Left lung (tissue), 10 donors: Measurements from ENCODE around the gene UNC45B. TPM values are rescaled to one million over a fixed set of nuclear protein-coding genes. Genes with fewer than 3 reads are reported as not detected.

Experiments
- ATAC-seq: fragments of 200-7000 bp; cut with Tn5 transposase; one replicate; pipeline ENCODE4 v1.9.1; 2020; ENCODE audit warnings: moderate library complexity
- DNase-seq, 4 donors: peaks; one replicate each; pipeline ENCODE4 v3.0.0-alpha.2; 2013 to 2020
- H3K27ac ChIP-seq, 2 donors: fragments of 200-600 bp; sonication (generic) in 1 of 2; one replicate each; pipeline versions ENCODE4 v1.5.0 to v1.8.0; 2020 to 2021
- H3K27me3 ChIP-seq, 2 donors: fragments of 200-600 bp; sonication (generic) in 1 of 2; one replicate each; pipeline versions ENCODE4 v1.5.0 to v1.8.0; 2020 to 2021
- H3K36me3 ChIP-seq, 2 donors: fragments of 200-600 bp; sonication (generic) in 1 of 2; one replicate each; pipeline versions ENCODE4 v1.5.0 to v1.8.0; 2020 to 2021
- H3K4me1 ChIP-seq, 2 donors: fragments of 200-600 bp; one replicate each; pipeline ENCODE4 v1.8.0; 2021
- H3K4me3 ChIP-seq, 2 donors: fragments of 200-600 bp; sonication (generic) in 1 of 2; one replicate each; pipeline versions ENCODE4 v1.5.0 to v1.8.0; 2020 to 2021; ENCODE audit warnings: mild to moderate bottlenecking in 1 of 2
- H3K9me3 ChIP-seq, 2 donors: fragments of 200-600 bp; sonication (generic) in 1 of 2; one replicate each; pipeline versions ENCODE4 v1.5.0 to v1.8.0; 2020 to 2021
- intact Hi-C, 2 donors: fragments of 100-400 bp; cut with DNase I; formaldehyde crosslinking; loops; one replicate each; pipeline versions ENCODE4 v1.11.2 to v1.14.2; 2022
- polyA plus RNA-seq, 6 donors: library from polyadenylated mRNA; unstranded; fragments of 120-200 nt; gene quantifications; one replicate each; pipeline ENCODE4 v1.2.1, GENCODE V29; 2013; ENCODE audit not compliant: insufficient read length in 6 of 6
- total RNA-seq, 2 donors: library from RNA; stranded (reverse); fragmentation: NEBNext Ultra II Directional; extraction: Animal tissue kit (Norgen Biotek cat#: 25700); gene quantifications; one replicate each; pipeline ENCODE4 v1.2.1, GENCODE V29; 2021
- TF ChIP-seq, protein P1 (sequence below), 2 donors: fragments of 200-600 bp; sonication (generic) in 1 of 2; IDR thresholded peaks; one replicate each; pipeline versions ENCODE4 v1.5.0 to v1.8.0; 2021; ENCODE audit warnings: antibody characterized with exemption in 2 of 2
- donor health status: DM: no; HTN: yes; CAD: no.
- donor health status: DM: no; HTN: no; CAD: no.

Gene UNC45B
- total and polyA plus RNA-seq, 8 donors, result 0.20 to 0.65 (median 0.39) TPM

DNA sequence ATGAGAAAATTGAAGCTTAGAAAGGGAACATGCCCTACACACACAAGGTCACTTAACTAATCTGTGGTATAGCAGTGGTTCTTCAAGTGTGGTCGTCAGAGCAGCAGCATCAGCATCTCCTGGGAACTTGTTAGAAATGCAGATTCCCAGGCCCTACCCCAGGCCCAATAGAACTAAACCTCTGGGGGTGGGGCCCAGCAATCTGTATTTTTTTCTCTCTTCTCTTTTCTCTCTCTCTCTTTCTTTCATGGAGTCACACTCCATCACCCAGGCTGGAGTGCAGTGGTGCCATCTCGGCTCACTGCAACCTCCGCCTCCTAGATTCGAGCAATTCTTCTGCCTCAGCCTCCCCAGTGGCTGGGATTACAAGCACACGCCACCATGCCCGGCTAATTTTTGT is 9.4 kb upstream of the UNC45B start:
- H3K27me3 ChIP-seq, result no peaks in the 10 kb centered on the region
- TF ChIP-seq, protein P1, sequence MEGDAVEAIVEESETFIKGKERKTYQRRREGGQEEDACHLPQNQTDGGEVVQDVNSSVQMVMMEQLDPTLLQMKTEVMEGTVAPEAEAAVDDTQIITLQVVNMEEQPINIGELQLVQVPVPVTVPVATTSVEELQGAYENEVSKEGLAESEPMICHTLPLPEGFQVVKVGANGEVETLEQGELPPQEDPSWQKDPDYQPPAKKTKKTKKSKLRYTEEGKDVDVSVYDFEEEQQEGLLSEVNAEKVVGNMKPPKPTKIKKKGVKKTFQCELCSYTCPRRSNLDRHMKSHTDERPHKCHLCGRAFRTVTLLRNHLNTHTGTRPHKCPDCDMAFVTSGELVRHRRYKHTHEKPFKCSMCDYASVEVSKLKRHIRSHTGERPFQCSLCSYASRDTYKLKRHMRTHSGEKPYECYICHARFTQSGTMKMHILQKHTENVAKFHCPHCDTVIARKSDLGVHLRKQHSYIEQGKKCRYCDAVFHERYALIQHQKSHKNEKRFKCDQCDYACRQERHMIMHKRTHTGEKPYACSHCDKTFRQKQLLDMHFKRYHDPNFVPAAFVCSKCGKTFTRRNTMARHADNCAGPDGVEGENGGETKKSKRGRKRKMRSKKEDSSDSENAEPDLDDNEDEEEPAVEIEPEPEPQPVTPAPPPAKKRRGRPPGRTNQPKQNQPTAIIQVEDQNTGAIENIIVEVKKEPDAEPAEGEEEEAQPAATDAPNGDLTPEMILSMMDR (IDR thresholded peaks at IDR 0.05), result no peak
- peaks cover 0 to 63% of the 10 kb centered on the region in 2 donors for H3K36me3 ChIP-seq
- DNase-seq (no peak), ATAC-seq (no peak)
- no peaks in the 10 kb centered on the region for H3K9me3 ChIP-seq
- no peak overlapping the region for H3K27ac ChIP-seq
- intact Hi-C loops, result no loop called here
- H3K4me1 ChIP-seq, result peaks cover 4 to 27% of the 10 kb centered on the region in 2 donors
- H3K4me3 ChIP-seq, result no peak overlapping the region

DNA sequence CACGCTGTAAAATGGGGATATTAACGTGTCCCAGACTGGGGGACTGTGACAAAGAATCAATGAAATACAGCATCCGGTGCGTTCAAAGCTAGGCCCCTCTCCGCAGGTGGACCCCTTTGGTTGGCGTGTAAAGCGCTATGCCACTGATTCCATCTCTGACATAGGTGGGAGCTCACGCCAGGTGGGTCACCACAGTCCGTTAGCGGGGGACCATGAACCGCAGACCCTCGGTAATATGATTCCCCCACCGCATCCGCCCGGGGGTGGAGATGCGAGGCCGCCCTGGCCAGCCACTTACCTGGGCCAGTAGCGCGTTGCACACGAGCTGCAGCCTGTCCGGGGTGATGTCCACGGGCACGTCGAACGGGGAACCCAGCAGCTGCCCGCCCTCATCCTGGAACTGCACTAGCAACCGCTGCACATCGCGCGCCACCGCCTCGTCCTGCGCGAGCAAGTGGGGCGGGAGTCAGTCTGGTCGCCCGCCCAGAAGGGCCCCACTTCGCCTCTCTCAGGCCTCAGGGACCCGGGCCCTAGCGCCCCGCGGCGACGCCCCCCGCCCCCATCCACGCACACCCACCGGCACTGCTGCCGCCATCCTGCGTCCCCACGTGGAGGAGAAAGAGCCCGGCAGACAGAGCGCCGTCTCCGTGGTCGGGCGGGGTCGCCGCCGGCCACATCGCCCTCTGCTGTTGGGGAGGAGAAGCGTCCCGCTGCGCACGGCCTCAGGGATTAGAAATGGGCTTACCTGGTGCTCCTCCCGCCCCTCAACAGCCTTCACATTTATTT is 5.7 kb upstream of the UNC45B start, which contains the start of gene NLE1:
NLE1 (minus strand) TSS at position 623 of the 786 bp plus-strand sequence; CDS start at position 595, 28 bp downstream.
- Histone ChIP-seq H3K9me3 (no peaks in the 10 kb centered on the region), H3K27me3 (no peaks in the 10 kb centered on the region), H3K4me3 (peak within 1 kb of the TSS; percentile 90 to 96), H3K27ac (peak within 1 kb of the TSS in 1 of 2 donors; percentile 24), H3K4me1 (peaks cover 4 to 27% of the 10 kb centered on the region in 2 donors), H3K36me3 (peaks cover 0 to 27% of the 10 kb centered on the region in 2 donors)
- ATAC-seq (peak; percentile 100), DNase-seq (peak; percentile 70 to 97 (median 84))
- TF ChIP-seq, protein P1 (IDR thresholded peaks at IDR 0.05), result peak; percentile 94 to 98
- intact Hi-C loops, result no loop called here

DNA sequence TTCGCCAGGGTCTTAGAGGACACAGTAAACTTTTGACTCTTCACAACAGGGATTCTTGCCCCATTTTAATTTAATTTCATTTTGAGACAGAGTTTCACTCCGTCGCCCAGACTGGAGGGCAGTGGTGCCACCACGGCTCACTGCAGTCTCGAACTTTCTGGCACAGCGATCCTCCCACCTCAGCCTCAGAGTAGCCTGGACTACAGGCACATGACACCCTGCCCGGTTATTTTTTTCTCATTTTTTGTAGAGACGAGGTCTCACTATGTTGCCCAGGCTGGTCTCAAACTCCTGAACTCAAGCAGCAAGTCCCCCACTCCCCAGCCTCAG is 5.2 kb upstream of the UNC45B start:
- intact Hi-C loops, result no loop called here
- ATAC-seq (no peak), DNase-seq (no peak)
- H3K36me3 ChIP-seq, result peaks cover 0 to 21% of the 10 kb centered on the region in 2 donors
- TF ChIP-seq, protein P1 (IDR thresholded peaks at IDR 0.05), result no peak
- H3K27ac ChIP-seq, result no peak overlapping the region
- no peaks in the 10 kb centered on the region for H3K9me3 ChIP-seq
- peaks cover 4 to 27% of the 10 kb centered on the region in 2 donors for H3K4me1 ChIP-seq
- H3K4me3 ChIP-seq, result peak overlapping the region in 1 of 2 donors; percentile 90
- no peaks in the 10 kb centered on the region for H3K27me3 ChIP-seq

DNA sequence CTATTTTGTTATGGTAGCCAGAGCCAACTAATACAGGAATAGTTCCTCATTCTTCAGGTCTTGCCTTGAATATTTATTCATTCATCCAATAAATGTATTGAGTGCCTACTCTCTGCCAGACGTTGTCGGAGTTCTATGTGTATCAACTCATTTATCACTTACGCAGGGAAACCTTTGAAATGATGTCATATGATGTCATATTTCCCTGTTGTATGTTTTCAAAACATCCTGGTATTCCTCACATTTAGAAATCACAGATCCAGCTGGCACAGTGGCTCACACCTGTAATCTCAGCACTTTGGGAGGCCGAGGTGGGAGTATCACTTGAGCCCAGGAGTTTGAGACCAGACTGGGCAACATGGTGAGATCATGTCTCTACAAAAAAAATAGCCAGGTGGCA is 2.8 kb upstream of the UNC45B start:
- intact Hi-C loops, result no loop called here
- DNase-seq (no peak), ATAC-seq (no peak)

DNA sequence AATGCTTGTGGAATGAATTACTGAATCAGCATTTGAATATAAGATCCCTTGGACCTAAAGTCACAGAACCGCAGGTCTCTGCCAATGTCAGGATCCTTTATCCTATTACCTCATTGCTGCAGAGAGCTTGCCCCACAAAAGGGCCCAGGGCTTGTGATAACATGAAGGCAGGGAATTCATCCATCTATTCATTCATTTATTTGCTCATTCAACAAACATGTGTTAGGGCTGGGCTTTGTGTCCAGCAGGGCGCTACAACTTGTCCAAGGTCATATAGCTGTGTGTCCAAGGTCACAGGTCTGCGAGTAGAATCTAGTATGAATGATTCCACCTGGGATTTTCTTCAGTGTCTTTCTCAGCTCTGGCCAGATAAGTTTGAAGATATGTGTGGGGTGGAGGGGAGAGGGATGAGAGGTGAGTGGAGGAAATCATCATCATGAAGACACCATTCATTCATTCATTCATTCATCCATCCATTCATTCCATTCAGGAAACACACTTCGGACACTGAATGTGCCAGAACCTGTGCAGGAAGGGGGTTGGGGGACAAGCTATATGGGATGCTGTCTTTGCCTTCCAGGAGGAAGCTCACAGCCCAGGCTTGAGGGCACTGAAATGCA is 1.3 kb upstream of the UNC45B start:
- Histone ChIP-seq H3K36me3 (no peaks in the 10 kb centered on the region), H3K4me3 (no peak overlapping the region), H3K27ac (no peak overlapping the region), H3K9me3 (no peaks in the 10 kb centered on the region), H3K4me1 (peaks cover 0 to 11% of the 10 kb centered on the region in 2 donors), H3K27me3 (no peaks in the 10 kb centered on the region)
- DNase-seq (no peak), ATAC-seq (no peak)
- intact Hi-C loops, result no loop called here
- TF ChIP-seq, protein P1 (IDR thresholded peaks at IDR 0.05), result no peak

More for the DNA sequence above, 2.8 kb upstream of the UNC45B start:
- peaks cover 4 to 26% of the 10 kb centered on the region in 2 donors for H3K4me1 ChIP-seq
- no peaks in the 10 kb centered on the region for H3K9me3 ChIP-seq
- H3K4me3 ChIP-seq, result no peak overlapping the region
- H3K36me3 ChIP-seq, result no peaks in the 10 kb centered on the region
- no peaks in the 10 kb centered on the region for H3K27me3 ChIP-seq
- TF ChIP-seq, protein P1 (IDR thresholded peaks at IDR 0.05), result no peak
- H3K27ac ChIP-seq, result no peak overlapping the region
